RWPE2 (cell line): ENCODE results near the gene CTTN.

ENCODE experiments used
- ATAC-seq: fragments of 200-7000 bp; cut with Tn5 transposase; 3 replicates; pipeline ENCODE4 v1.9.1; 2021; ENCODE audit warnings: low read depth
- DNase-seq: peaks from one replicate; pipeline ENCODE4 v3.0.0-alpha.2; 2020; ENCODE audit warnings: low spot score
- H3K27ac ChIP-seq: fragments of 450-650 bp; 2 replicates; pipeline ENCODE4 v1.5.1; 2017; ENCODE audit warnings: mild to moderate bottlenecking; ENCODE audit not compliant: poor library complexity, severe bottlenecking
- H3K27me3 ChIP-seq: fragments of 250-450 bp; sonication (Bioruptor Pico); 2 replicates; pipeline ENCODE4 v1.5.1; 2021; ENCODE audit warnings: mild to moderate bottlenecking, moderate library complexity; ENCODE audit not compliant: insufficient read depth, poor library complexity, severe bottlenecking
- H3K36me3 ChIP-seq: fragments of 250-450 bp; sonication (Bioruptor Pico); 2 replicates; pipeline ENCODE4 v1.5.1; 2020; ENCODE audit warnings: low read depth, mild to moderate bottlenecking, moderate library complexity
- H3K4me1 ChIP-seq: fragments of 250-450 bp; sonication (Bioruptor Pico); 2 replicates; pipeline ENCODE4 v1.5.1; 2021; ENCODE audit warnings: mild to moderate bottlenecking, moderate library complexity; ENCODE audit not compliant: insufficient read depth, poor library complexity, severe bottlenecking
- H3K4me3 ChIP-seq: fragments of 250-450 bp; sonication (Bioruptor Pico); 2 replicates; pipeline ENCODE4 v1.5.1; 2021; ENCODE audit warnings: mild to moderate bottlenecking, moderate library complexity; ENCODE audit not compliant: severe bottlenecking
- H3K9me3 ChIP-seq: fragments of 250-450 bp; sonication (Bioruptor Pico); 2 replicates; pipeline ENCODE4 v1.5.1; 2021; ENCODE audit warnings: mild to moderate bottlenecking, moderate library complexity; ENCODE audit not compliant: severe bottlenecking
- CTCF ChIP-seq: fragments of 450-650 bp; IDR thresholded peaks from one replicate; pipeline ENCODE4 v1.5.1; 2017; ENCODE audit warnings: mild to moderate bottlenecking, moderate library complexity; ENCODE audit not compliant: poor library complexity, severe bottlenecking

CTTN gene

GRCh38 chr11:70368961-70369360 lies 29.4 kb upstream of the CTTN start:
- TF ChIP-seq CTCF = no peak
- H3K9me3 ChIP-seq = no peaks in the 10 kb centered on the region
- peaks cover 40% of the 10 kb centered on the region for H3K36me3 ChIP-seq
- H3K27me3 ChIP-seq = no peaks in the 10 kb centered on the region
- H3K4me1 ChIP-seq = no peaks in the 10 kb centered on the region
- H3K4me3 ChIP-seq = no peak overlapping the region
- DNase-seq (no peak), ATAC-seq (no peak)
- H3K27ac ChIP-seq = no peak overlapping the region

- Histone ChIP-seq H3K27ac (no peak overlapping the region), H3K4me3 (no peak overlapping the region), H3K9me3 (no peaks in the 10 kb centered on the region), H3K27me3 (no peaks in the 10 kb centered on the region), H3K36me3 (peaks cover 44% of the 10 kb centered on the region), H3K4me1 (no peaks in the 10 kb centered on the region)
- no peak for ATAC-seq
- no peak for TF ChIP-seq CTCF
- DNase-seq = no peak
These were observed 27.1 kb upstream of the CTTN start for GRCh38 chr11:70371241-70371640.

- Histone ChIP-seq H3K27me3 (no peaks in the 10 kb centered on the region), H3K36me3 (peaks cover 44% of the 10 kb centered on the region), H3K9me3 (no peaks in the 10 kb centered on the region), H3K4me3 (no peak overlapping the region), H3K27ac (no peak overlapping the region), H3K4me1 (no peaks in the 10 kb centered on the region)
- no peak for TF ChIP-seq CTCF
- ATAC-seq = no peak
- no peak for DNase-seq
These were observed 26.3 kb upstream of the CTTN start for GRCh38 chr11:70372076-70372475.

GRCh38 chr11:70376621-70377020 lies 21.7 kb upstream of the CTTN start:
- Histone ChIP-seq H3K4me1 (no peaks in the 10 kb centered on the region), H3K27ac (no peak overlapping the region), H3K27me3 (no peaks in the 10 kb centered on the region), H3K4me3 (no peak overlapping the region), H3K36me3 (peaks cover 71% of the 10 kb centered on the region), H3K9me3 (no peaks in the 10 kb centered on the region)
- no peak for ATAC-seq
- no peak for DNase-seq
- TF ChIP-seq CTCF = no peak

GRCh38 chr11:70377645-70378044 lies 20.7 kb upstream of the CTTN start:
- no peaks in the 10 kb centered on the region for H3K27me3 ChIP-seq
- TF ChIP-seq CTCF = no peak
- DNase-seq (no peak), ATAC-seq (no peak)
- no peak overlapping the region for H3K27ac ChIP-seq
- H3K36me3 ChIP-seq = peaks cover 66% of the 10 kb centered on the region
- no peaks in the 10 kb centered on the region for H3K4me1 ChIP-seq
- H3K4me3 ChIP-seq = no peak overlapping the region
- H3K9me3 ChIP-seq = no peaks in the 10 kb centered on the region
